H9 (cell line): Measurements from ENCODE around the gene FAM180B. TPM values are rescaled to one million over a fixed set of nuclear protein-coding genes. Genes with fewer than 3 reads are reported as not detected.

Experiments used
- DNase-seq: peaks from one replicate; pipeline ENCODE4 v3.0.0-alpha.2; 2017
- H2AFZ ChIP-seq: one replicate; pipeline ENCODE4 v1.6.1; 2013; ENCODE audit warnings: mild to moderate bottlenecking, low read length, control low read depth, moderate library complexity
- H2AK5ac ChIP-seq: 2 replicates; pipeline ENCODE4 v1.6.1; 2013; ENCODE audit warnings: low read length, control low read depth, mixed read lengths; ENCODE audit not compliant: insufficient read length
- H2BK120ac ChIP-seq: one replicate; pipeline ENCODE4 v1.6.1; 2013; ENCODE audit warnings: low read depth, mild to moderate bottlenecking, low read length, control low read depth, inconsistent platforms; ENCODE audit not compliant: poor library complexity, severe bottlenecking
- H2BK12ac ChIP-seq: 2 replicates; pipeline ENCODE4 v1.6.1; 2013; ENCODE audit warnings: low read length, control low read depth, mixed read lengths, low read depth; ENCODE audit not compliant: insufficient read length
- H2BK15ac ChIP-seq: 2 replicates; pipeline ENCODE4 v1.6.1; 2013; ENCODE audit warnings: low read depth, low read length, control low read depth
- H2BK20ac ChIP-seq: one replicate; pipeline ENCODE4 v1.6.1; 2013; ENCODE audit warnings: low read depth, mild to moderate bottlenecking, low read length, control low read depth, inconsistent platforms; ENCODE audit not compliant: poor library complexity, severe bottlenecking
- H2BK5ac ChIP-seq: 2 replicates; pipeline ENCODE4 v1.6.1; 2013; ENCODE audit warnings: low read length, control low read depth, mixed read lengths; ENCODE audit not compliant: insufficient read length
- H3K14ac ChIP-seq: 2 replicates; pipeline ENCODE4 v1.6.1; 2013; ENCODE audit warnings: low read length, control low read depth; ENCODE audit not compliant: insufficient read depth
- H3K18ac ChIP-seq: 2 replicates; pipeline ENCODE4 v1.6.1; 2013; ENCODE audit warnings: low read depth, mild to moderate bottlenecking, mixed read lengths, low read length, control low read depth; ENCODE audit not compliant: insufficient read length
- H3K23ac ChIP-seq: 2 replicates; pipeline ENCODE4 v1.6.1; 2013; ENCODE audit warnings: low read length, control low read depth, mixed read lengths, low read depth; ENCODE audit not compliant: insufficient read length
- H3K23me2 ChIP-seq: 2 replicates; pipeline ENCODE4 v1.6.1; 2013; ENCODE audit warnings: low read depth, mild to moderate bottlenecking, mixed read lengths, low read length, control low read depth; ENCODE audit not compliant: insufficient read length, poor library complexity, severe bottlenecking
- H3K27ac ChIP-seq: 2 replicates; pipeline ENCODE4 v1.5.1; 2013; ENCODE audit warnings: low read length, control low read depth, mixed read lengths, low read depth; ENCODE audit not compliant: insufficient read length
- H3K27me3 ChIP-seq: 2 replicates; pipeline ENCODE4 v1.6.1; 2013; ENCODE audit warnings: low read length, control low read depth, inconsistent platforms; ENCODE audit not compliant: insufficient read depth
- H3K4ac ChIP-seq: 2 replicates; pipeline ENCODE4 v1.6.1; 2013; ENCODE audit warnings: low read depth, mild to moderate bottlenecking, control low read depth, inconsistent platforms, low read length, moderate library complexity
- H3K4me1 ChIP-seq: 2 replicates; pipeline ENCODE4 v1.6.1; 2013; ENCODE audit warnings: low read length, control low read depth, inconsistent platforms; ENCODE audit not compliant: insufficient read depth
- H3K4me2 ChIP-seq: 2 replicates; pipeline ENCODE4 v1.6.1; 2013; ENCODE audit warnings: low read length, control low read depth, mixed read lengths; ENCODE audit not compliant: insufficient read length, insufficient read depth
- H3K56ac ChIP-seq: 2 replicates; pipeline ENCODE4 v1.6.1; 2013; ENCODE audit warnings: low read depth, mild to moderate bottlenecking, mixed read lengths, low read length, control low read depth; ENCODE audit not compliant: insufficient read length
- H3K79me1 ChIP-seq: 2 replicates; pipeline ENCODE4 v1.6.1; 2013; ENCODE audit warnings: low read depth, mild to moderate bottlenecking, moderate library complexity, low read length, control low read depth, inconsistent platforms; ENCODE audit not compliant: insufficient read depth, poor library complexity, severe bottlenecking
- H3K79me2 ChIP-seq: 2 replicates; pipeline ENCODE4 v1.6.1; 2013; ENCODE audit warnings: low read length, control low read depth, inconsistent platforms; ENCODE audit not compliant: insufficient read depth
- H3K9ac ChIP-seq: 2 replicates; pipeline ENCODE4 v1.6.1; 2013; ENCODE audit warnings: low read length, control low read depth, mixed read lengths; ENCODE audit not compliant: insufficient read length; ENCODE audit errors: extremely low read depth
- H3K9me3 ChIP-seq: one replicate; pipeline ENCODE4 v1.6.1; 2013; ENCODE audit warnings: low read depth, low read length, inconsistent platforms; ENCODE audit not compliant: control insufficient read depth
- H3T11ph ChIP-seq: one replicate; pipeline ENCODE4 v1.6.1; 2013; ENCODE audit warnings: mild to moderate bottlenecking, low read length, control low read depth, inconsistent platforms
- H4K20me1 ChIP-seq: one replicate; pipeline ENCODE4 v1.6.1; 2013; ENCODE audit not compliant: control insufficient read depth, insufficient read length, insufficient read depth
- H4K5ac ChIP-seq: 2 replicates; pipeline ENCODE4 v1.6.1; 2013; ENCODE audit warnings: low read depth, mild to moderate bottlenecking, mixed read lengths, low read length, control low read depth; ENCODE audit not compliant: insufficient read length
- H4K8ac ChIP-seq: replicated peaks from 2 replicates; pipeline ENCODE4 v1.6.1; 2013; ENCODE audit warnings: low read length, control low read depth, mixed read lengths, low read depth; ENCODE audit not compliant: insufficient read length
- H4K91ac ChIP-seq: 2 replicates; pipeline ENCODE4 v1.6.1; 2013; ENCODE audit warnings: low read depth, mild to moderate bottlenecking, moderate library complexity, mixed read lengths, low read length, control low read depth; ENCODE audit not compliant: insufficient read length
- H3K27ac Mint-ChIP-seq, 3 experiments: 2 replicates in 2 of 3; 3 replicates in 1 of 3; pipeline ENCODE4 v1.8.0; 2020 to 2021; ENCODE audit warnings: mixed read lengths in 3 of 3, mild to moderate bottlenecking in 1 of 3, moderate library complexity in 1 of 3
- H3K27me3 Mint-ChIP-seq: 2 replicates; pipeline ENCODE4 v1.8.0; 2021; ENCODE audit warnings: low read depth, mild to moderate bottlenecking, moderate library complexity, mixed read lengths
- H3K36me3 Mint-ChIP-seq, 3 experiments: 2 replicates in 2 of 3; 3 replicates in 1 of 3; pipeline ENCODE4 v1.8.0; 2020 to 2021; ENCODE audit warnings: low read depth in 3 of 3, mixed read lengths in 3 of 3; ENCODE audit not compliant: insufficient read depth in 1 of 3
- H3K4me1 Mint-ChIP-seq, 2 experiments: 2 replicates each; pipeline ENCODE4 v1.8.0; 2020; ENCODE audit warnings: mixed read lengths in 2 of 2
- H3K4me3 Mint-ChIP-seq, 2 experiments: 2 replicates in 1 of 2; 3 replicates in 1 of 2; pipeline ENCODE4 v1.8.0; 2020 to 2021; ENCODE audit warnings: mild to moderate bottlenecking in 2 of 2, mixed read lengths in 2 of 2, moderate library complexity in 1 of 2
- H3K9me3 Mint-ChIP-seq, 2 experiments: 2 replicates in 1 of 2; 3 replicates in 1 of 2; pipeline ENCODE4 v1.8.0; 2020; ENCODE audit warnings: mild to moderate bottlenecking in 2 of 2, mixed read lengths in 2 of 2, moderate library complexity in 1 of 2
- CTCF ChIP-seq: fragments of 200-600 bp; sonication (generic); conservative IDR thresholded peaks from 3 replicates; pipeline ENCODE4 v1.8.0; 2021; ENCODE audit warnings: antibody characterized with exemption, mild to moderate bottlenecking
- WGBS: extraction: QIAGEN DNeasy Blood & Tissue Kit; methylation state at CpG from one replicate; pipeline ENCODE4 v1.1.7; 2013; ENCODE audit warnings: missing lambda C conversion rate, low lambda C conversion rate, mixed read lengths; ENCODE audit not compliant: insufficient read length; ENCODE audit errors: extremely low coverage; 5-methylcytosine and 5-hydroxymethylcytosine counted together
- total RNA-seq: library from RNA; stranded (reverse); gene quantifications from 2 replicates; pipeline ENCODE4 v1.2.1, GENCODE V29; 2021

Gene FAM180B
- total RNA-seq, 1 experiment from 2014 or later = 0.37 TPM

GRCh38 chr11:47595967-47596366 lies 9.5 kb downstream of the FAM180B start:
- H3K27me3 ChIP-seq = peaks cover 10% of the 10 kb centered on the region; the same call in 1 of the 2 replicates
- H3K36me3 Mint-ChIP-seq = no peaks in the 10 kb centered on the region; a peak in 1 of 7 replicates

More at GRCh38 chr11:47595967-47596366, 9.5 kb downstream of the FAM180B start:
- DNase-seq = no peak
- Histone ChIP-seq H3K56ac (no peak overlapping the region), H4K91ac (no peak overlapping the region), H2BK12ac (no peak overlapping the region), H3K18ac (no peak overlapping the region), H2BK20ac (no peak overlapping the region), H4K8ac (no peak overlapping the region), H4K20me1 (no peaks in the 10 kb centered on the region), H3K23me2 (peaks cover 13% of the 10 kb centered on the region), H3K9ac (no peak overlapping the region), H3K79me2 (no peaks in the 10 kb centered on the region), H3K27ac (no peak overlapping the region), H2AFZ (no peak overlapping the region), H3K4me1 (no peaks in the 10 kb centered on the region), H3K79me1 (no peaks in the 10 kb centered on the region), H2BK5ac (no peak overlapping the region), H2BK120ac (no peak overlapping the region), H2AK5ac (no peak overlapping the region), H3K23ac (no peak overlapping the region), H4K5ac (no peak overlapping the region), H3K4me2 (no peak overlapping the region), H3K4ac (no peak overlapping the region), H3T11ph (no peak overlapping the region), H3K9me3 (no peaks in the 10 kb centered on the region), H3K14ac (no peak overlapping the region), H2BK15ac (no peak overlapping the region)
- Mint-ChIP-seq H3K4me3 (no peak overlapping the region; a peak in 1 of 5 replicates), H3K9me3 (no peaks in the 10 kb centered on the region), H3K27ac (no peak overlapping the region), H3K27me3 (peaks cover 41% of the 10 kb centered on the region), H3K4me1 (peaks cover 27 to 35% of the 10 kb centered on the region in 2 experiments)
- TF ChIP-seq CTCF = no peak
- WGBS = no CpG with 5 or more reads among the region's 1 CpG
